GM19438 (cell line): ENCODE measurements around the gene SPECC1L.
"Not testable (repeated sequence)": the region's sequence is repeated elsewhere in the genome, so short reads cannot be mapped to it uniquely, and the experiment has no call there.

Source experiments
- ATAC-seq: cut with Tn5 transposase; IDR thresholded peaks from one replicate; pipeline ENCODE4 v1.9.1; 2021; ENCODE audit warnings: low read depth; ENCODE audit not compliant: unreplicated experiment

SPECC1L gene

DNA sequence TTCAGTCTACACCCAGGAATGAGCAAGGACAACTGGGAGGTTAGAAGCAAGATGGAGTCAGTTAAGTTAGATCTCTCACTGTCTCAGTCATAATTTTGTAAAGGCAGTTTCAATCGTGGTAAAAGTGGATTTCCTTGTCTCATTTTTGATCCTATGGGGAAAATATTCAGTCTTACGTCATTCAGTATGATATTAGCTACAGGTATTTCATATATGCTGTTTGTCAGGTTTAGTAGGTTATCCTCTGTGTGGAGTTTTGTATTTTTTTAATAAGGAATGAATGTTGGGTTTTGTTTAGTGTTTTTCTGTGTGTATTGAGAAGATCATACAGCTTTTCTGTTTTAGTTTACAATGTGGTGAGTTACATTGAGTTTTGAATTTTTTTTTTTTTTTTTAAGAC, 11.8 kb downstream of the SPECC1L start:
- no peak for ATAC-seq

- ATAC-seq = no peak
Observed at GRCh38 chr22:24284747-24285203, 14.1 kb downstream of the SPECC1L start.

DNA sequence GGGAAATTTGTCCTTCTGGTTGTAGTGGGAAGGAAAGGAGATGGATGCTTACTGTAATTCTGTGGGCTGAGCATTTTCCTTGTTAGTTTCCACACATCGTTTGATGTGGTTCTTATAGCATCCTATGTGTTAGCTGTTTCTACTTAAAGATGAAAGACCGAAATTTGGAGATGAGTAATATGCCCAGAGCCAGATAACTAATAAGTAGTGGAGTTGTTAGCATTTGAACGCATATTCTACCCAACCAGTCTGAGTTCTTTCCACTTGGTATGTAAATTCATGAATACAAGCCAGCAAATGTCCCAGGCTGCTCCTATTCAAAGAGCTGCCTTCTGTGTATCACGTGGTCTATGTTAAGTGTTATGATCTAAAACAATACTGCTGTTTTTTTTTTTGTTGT, 14.6 kb downstream of the SPECC1L start:
- no peak for ATAC-seq

- ATAC-seq = not testable (repeated sequence)
Observed at GRCh38 chr22:24287212-24287611, 16.6 kb downstream of the SPECC1L start.

DNA sequence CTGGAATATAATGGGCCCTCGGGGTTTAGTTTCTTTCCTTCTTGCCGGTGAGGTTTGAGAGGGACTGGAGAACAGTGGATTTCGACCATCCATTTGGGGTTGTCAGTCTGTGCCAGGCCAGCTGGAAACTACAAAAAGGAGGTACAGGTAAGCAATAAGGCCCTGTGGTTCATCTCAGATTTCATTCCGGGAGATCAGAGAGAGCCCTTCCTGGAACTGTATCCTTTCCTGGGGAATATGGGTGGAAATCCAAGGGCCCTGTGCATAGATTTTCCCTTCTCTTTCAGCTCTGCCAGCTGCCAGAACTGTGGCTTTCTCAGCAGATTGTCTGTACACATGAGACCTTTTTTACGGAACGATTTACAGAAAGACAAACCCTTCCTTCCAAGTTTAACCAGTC, 17.2 kb downstream of the SPECC1L start:
- not testable (repeated sequence) for ATAC-seq

GRCh38 chr22:24289114-24289513, 18.5 kb downstream of the SPECC1L start:
- ATAC-seq = no peak

DNA sequence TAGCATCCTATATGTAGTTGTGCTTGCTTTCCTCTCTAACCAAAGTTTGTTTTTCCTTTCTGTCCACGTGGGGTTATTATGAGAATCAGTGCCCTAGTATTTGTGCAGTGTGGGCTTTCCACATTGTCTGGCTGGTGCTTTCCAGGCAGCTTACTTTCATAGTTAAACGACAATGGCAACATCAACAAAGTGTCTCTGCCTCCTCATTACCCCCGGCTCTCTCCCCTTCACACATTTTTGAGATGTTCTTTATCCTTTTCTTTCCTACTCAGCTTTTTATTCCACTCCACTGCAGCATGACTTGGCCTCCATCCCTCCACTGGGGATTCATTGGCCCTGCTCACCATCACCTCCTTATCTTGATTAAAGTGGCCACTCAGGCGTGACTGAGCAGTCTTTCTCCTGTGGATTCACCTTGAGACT, 19.1 kb downstream of the SPECC1L start:
- ATAC-seq = no peak

DNA sequence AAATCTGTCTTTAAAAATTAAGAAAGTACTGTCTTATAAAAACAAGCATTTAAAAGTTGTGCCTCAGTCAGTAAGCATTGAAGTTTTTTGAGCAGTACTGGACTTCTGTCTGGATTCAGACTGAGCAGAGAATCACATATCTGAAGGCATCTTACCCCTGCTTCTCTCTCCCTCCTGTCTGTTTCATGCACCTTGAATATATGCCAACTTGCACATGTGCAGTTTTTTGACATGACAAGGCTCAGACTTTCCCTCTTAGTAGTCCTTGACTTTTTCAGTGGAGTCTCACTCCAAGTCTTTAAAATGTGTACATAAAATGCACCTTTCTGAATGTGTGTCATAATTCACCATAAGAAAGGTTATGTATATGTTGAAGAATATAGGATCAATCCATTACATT, 19.8 kb downstream of the SPECC1L start:
- no peak for ATAC-seq

DNA sequence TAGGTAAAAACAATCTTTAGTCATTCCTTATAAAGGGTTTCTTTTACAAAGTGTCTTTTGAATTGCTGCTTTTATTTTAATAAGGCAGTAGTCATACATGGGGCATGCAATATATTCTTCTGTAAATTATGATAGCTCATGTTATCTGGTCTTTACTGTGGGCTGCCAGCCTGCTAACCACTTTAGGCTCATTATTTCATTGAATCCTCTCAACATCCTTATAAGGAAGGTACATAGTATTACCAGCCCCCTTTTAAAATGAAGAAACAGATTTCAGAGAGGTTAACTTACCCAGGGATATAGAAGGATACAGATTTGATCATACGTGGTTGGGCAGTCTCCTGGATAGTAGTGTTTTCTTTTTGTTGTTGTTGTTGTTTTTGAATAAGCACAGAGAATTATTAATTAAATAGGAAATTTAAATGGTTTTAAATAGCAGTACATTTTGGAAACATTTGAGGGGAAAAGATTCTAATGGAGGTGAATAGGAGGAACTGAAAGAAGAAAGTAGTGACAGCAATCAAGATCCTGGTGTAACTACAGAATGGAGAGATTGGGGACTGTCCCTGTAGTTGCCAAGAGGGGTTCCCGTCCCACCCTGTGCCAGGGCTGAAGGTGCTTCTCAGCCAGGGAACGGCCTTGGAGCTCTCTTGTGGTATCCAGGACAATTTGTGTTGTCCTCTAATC, 21.0 kb downstream of the SPECC1L start:
- no peak for ATAC-seq

- ATAC-seq = not testable (repeated sequence)
Observed at GRCh38 chr22:24292202-24292830, 21.7 kb downstream of the SPECC1L start.

DNA sequence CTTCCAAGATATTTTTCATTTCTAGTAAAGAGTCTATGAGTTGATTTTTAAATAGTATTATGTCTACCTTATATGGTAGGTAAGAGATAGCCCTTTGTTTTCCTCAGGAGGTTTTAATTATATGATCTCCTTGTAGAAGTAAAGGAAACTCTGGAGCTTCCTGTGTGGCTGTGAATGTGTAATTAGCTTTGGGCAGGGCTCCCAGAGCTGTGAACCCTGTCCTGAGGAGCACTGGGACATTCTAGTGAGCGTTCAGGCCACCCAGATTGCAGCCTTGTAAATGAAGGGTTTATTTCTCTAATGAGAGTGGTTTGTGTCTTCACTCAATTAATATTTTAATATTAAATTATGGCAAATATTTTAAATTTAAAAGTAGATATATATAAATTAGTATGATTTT, 24.3 kb downstream of the SPECC1L start:
- ATAC-seq = not testable (repeated sequence)

GRCh38 chr22:24298497-24299155, 28.0 kb downstream of the SPECC1L start:
- not testable (repeated sequence) for ATAC-seq

DNA sequence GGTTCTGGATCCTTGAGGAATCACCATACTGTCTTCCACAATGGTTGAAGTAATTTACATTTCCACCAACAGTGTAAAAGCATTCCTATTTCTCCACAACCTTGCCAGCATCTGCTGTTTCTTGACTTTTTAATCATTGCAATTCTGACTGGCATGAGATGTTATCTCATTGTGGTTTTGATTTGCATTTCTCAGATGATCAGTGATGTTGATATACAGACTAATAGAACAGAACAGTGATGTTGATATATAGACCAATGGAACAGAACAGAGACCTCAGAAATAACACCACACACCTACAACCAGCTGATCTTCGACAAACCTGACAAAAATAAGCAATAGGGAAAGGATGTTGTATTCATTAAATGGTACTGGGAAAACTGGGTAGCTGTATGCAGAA, 29.9 kb downstream of the SPECC1L start:
- not testable (repeated sequence) for ATAC-seq

- no peak for ATAC-seq
Observed at GRCh38 chr22:24302591-24302990, 32.0 kb downstream of the SPECC1L start.

DNA sequence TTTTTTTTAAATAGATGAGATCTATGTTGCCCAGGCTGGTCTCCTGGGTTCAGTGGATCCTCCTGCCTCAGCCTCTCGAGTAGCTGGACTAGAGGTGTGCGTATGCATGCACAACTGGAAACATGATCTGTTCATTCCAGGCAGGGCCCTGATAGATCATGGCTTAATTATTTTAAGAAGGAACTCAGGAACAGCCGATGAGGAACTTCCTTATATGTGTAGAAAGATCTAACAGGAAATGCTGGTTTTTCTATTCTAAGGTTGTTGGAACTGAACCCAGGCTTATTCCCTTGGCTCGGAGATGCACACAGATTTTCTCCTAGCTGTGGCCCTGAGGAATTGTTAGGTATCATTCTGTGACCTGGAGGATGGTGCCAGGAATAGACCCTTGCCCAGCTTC, 32.4 kb downstream of the SPECC1L start:
- ATAC-seq = no peak

DNA sequence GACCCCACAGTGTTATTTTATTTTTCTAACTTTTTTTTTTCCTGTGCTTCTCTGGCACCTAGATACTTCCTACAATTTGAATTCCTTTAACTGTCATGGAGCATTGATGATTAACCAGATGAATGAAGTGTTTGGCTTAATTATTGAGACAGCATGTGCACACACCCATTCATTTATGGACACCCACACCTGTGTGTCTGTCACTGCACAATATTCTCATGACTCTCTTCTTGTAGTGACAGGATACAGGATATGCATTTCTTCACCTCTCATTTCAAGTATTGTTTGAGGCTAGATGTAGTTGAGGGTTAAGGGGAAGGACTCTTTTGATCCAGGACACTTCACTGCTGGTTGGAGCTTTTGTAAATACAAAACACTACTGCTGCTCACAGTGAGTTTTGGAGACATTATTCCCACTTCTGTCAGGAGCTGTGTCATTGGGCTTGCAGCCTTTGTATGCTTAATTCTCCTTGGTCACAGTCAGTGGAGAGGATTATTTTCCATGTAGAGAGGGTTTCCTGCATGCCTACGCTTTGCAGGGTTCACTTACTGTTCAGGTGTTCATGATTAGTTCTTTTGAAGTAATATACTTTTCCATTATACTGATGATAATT, 33.5 kb downstream of the SPECC1L start:
- no peak for ATAC-seq

DNA sequence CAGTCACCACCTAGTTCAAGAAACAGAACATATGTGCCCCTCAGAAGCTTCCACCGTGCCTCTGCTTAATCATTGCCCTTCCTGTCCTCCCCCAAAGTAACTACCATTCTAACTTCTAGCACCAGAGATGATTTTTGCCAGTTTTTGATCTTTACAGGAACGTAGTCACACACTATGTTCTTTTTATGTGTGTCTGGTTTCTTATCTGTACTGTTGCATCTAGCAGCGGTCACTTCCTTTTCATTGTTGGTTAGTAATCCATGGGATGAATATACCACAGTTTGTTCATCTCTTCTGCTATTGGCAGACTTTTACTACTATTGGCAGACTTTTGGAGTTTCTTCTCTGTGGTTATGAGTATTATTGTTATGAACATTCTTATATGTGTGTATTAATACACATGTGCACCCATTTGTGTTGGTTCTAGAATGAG, 34.6 kb downstream of the SPECC1L start:
- ATAC-seq = no peak

DNA sequence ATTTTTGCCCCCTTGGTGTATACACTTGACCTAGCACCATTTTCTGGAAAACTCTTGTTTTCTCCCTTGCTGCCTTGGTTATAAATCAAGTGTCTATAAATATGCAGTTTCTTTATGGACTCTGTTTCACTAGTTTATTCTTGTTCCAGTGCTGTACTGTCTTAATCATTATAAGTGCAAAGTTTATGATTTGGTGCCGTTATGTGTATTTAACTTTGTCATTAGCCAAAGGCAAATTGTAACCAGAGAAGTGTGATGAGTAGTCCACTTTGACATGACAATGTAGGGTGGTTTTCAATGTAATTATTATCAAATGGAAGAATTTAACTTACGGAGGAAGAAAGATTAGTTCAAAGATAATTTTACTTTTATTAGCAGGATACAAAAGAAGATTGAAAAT, 40.3 kb downstream of the SPECC1L start:
- ATAC-seq = no peak

- no peak for ATAC-seq
Observed at GRCh38 chr22:24315367-24315966, 44.8 kb downstream of the SPECC1L start.

GRCh38 chr22:24316264-24316663, 45.6 kb downstream of the SPECC1L start:
- not testable (repeated sequence) for ATAC-seq

DNA sequence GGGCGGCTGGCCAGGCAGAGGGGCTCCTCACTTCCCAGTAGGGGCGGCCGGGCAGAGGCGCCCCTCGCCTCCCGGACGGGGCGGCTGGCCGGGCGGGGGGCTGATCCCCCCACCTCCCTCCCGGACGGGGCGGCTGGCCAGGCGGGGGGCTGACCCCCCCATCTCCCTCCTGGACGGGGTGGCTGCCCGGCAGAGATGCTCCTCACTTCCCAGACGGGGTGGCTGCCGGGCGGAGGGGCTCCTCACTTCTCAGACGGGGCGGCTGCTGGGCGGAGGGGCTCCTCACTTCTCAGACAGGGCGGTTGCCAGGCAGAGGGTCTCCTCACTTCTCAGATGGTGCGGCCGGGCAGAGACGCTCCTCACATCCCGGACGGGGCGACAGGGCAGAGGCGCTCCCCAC, 46.9 kb downstream of the SPECC1L start:
- ATAC-seq = not testable (repeated sequence)
